HG03139 (cell line): ENCODE data around the gene SH3RF1.
"Not testable (repeated sequence)": the region's sequence is repeated elsewhere in the genome, so short reads cannot be mapped to it uniquely, and the experiment has no call there.

Experiments used
- ATAC-seq: cut with Tn5 transposase; IDR thresholded peaks from one replicate; pipeline ENCODE4 v1.9.1; 2021; ENCODE audit not compliant: unreplicated experiment

The SH3RF1 gene

GRCh38 chr4:169270810-169271691, at the start of gene SH3RF1:
Gene SH3RF1, minus strand, starts transcription at chr4:169270956. Its CDS starts 1,744 bp downstream, at chr4:169269212.
- peak; percentile 56 for ATAC-seq

GRCh38 chr4:169315530-169316343, 45.0 kb upstream of the SH3RF1 start:
- ATAC-seq, result no peak

- no peak for ATAC-seq
Observed at GRCh38 chr4:169314906-169315305, 44.1 kb upstream of the SH3RF1 start.

GRCh38 chr4:169313732-169314131, 43.0 kb upstream of the SH3RF1 start:
- no peak for ATAC-seq

GRCh38 chr4:169312690-169313422, 42.1 kb upstream of the SH3RF1 start:
- no peak for ATAC-seq

- peak; percentile 89 for ATAC-seq
Observed at GRCh38 chr4:169311643-169312365, 41.0 kb upstream of the SH3RF1 start.

- no peak for ATAC-seq
Observed at GRCh38 chr4:169309326-169309967, 38.7 kb upstream of the SH3RF1 start.

- ATAC-seq, result no peak
Observed at GRCh38 chr4:169307576-169307975, 36.8 kb upstream of the SH3RF1 start.

GRCh38 chr4:169305651-169306050, 34.9 kb upstream of the SH3RF1 start:
- ATAC-seq, result no peak

- no peak for ATAC-seq
Observed at GRCh38 chr4:169305173-169305572, 34.4 kb upstream of the SH3RF1 start.

- ATAC-seq, result no peak
Observed at GRCh38 chr4:169295822-169296221, 25.1 kb upstream of the SH3RF1 start.

GRCh38 chr4:169293343-169294176, 22.8 kb upstream of the SH3RF1 start:
- ATAC-seq, result peak; percentile 78

- not testable (repeated sequence) for ATAC-seq
Observed at GRCh38 chr4:169287983-169288382, 17.2 kb upstream of the SH3RF1 start.

- no peak for ATAC-seq
Observed at GRCh38 chr4:169286562-169287301, 16.0 kb upstream of the SH3RF1 start.

GRCh38 chr4:169283114-169283509, 12.4 kb upstream of the SH3RF1 start:
- ATAC-seq, result no peak

- no peak for ATAC-seq
Observed at GRCh38 chr4:169282429-169283113, 11.8 kb upstream of the SH3RF1 start.

- ATAC-seq, result no peak
Observed at GRCh38 chr4:169279108-169279507, 8.4 kb upstream of the SH3RF1 start.

- no peak for ATAC-seq
Observed at GRCh38 chr4:169278624-169279023, 7.9 kb upstream of the SH3RF1 start.
